HG02970 (cell line): ENCODE data around the gene YIPF7.

Experiments used
- ATAC-seq: cut with Tn5 transposase; IDR thresholded peaks from one replicate; pipeline ENCODE4 v1.9.1; 2021; ENCODE audit warnings: mild to moderate bottlenecking, moderate library complexity, moderate number of reproducible peaks; ENCODE audit not compliant: unreplicated experiment, low FRiP score

Gene YIPF7

GRCh38 chr4:44651425-44651824, at the start of gene YIPF7:
YIPF7 (minus strand) TSS chr4:44651625; CDS start chr4:44650100, 1,525 bp downstream.
- ATAC-seq, result no peak

GRCh38 chr4:44701037-44701436, 49.6 kb upstream of the YIPF7 start:
- ATAC-seq, result no peak

GRCh38 chr4:44700427-44700826, 49.0 kb upstream of the YIPF7 start:
- no peak for ATAC-seq

GRCh38 chr4:44684648-44685047, 33.2 kb upstream of the YIPF7 start:
- no peak for ATAC-seq

- ATAC-seq, result peak; percentile 5
Observed at GRCh38 chr4:44679060-44679459, 27.6 kb upstream of the YIPF7 start.

- peak; percentile 98 for ATAC-seq
Observed at GRCh38 chr4:44678094-44679041, 26.9 kb upstream of the YIPF7 start, which contains the start of gene GUF1. GUF1 (plus strand) TSS chr4:44678420; CDS start chr4:44678623, 203 bp downstream.

GRCh38 chr4:44675366-44675765, 23.9 kb upstream of the YIPF7 start:
- ATAC-seq, result no peak

- ATAC-seq, result no peak
Observed at GRCh38 chr4:44674471-44674870, 23.0 kb upstream of the YIPF7 start.

GRCh38 chr4:44671636-44672035, 20.2 kb upstream of the YIPF7 start:
- no peak for ATAC-seq

- no peak for ATAC-seq
Observed at GRCh38 chr4:44670506-44671199, 19.2 kb upstream of the YIPF7 start.

- ATAC-seq, result no peak
Observed at GRCh38 chr4:44668526-44668925, 17.1 kb upstream of the YIPF7 start.

GRCh38 chr4:44663539-44664263, 12.3 kb upstream of the YIPF7 start:
- no peak for ATAC-seq

- ATAC-seq, result no peak
Observed at GRCh38 chr4:44662623-44663005, 11.2 kb upstream of the YIPF7 start.

- ATAC-seq, result no peak
Observed at GRCh38 chr4:44661940-44662622, 10.7 kb upstream of the YIPF7 start.

GRCh38 chr4:44660396-44660795, 9.0 kb upstream of the YIPF7 start:
- ATAC-seq, result no peak

GRCh38 chr4:44652002-44652401, 577 bp upstream of the YIPF7 start:
- no peak for ATAC-seq

- ATAC-seq, result no peak
Observed at GRCh38 chr4:44646151-44646550, 5.3 kb downstream of the YIPF7 start.

GRCh38 chr4:44638091-44638490, 13.3 kb downstream of the YIPF7 start:
- ATAC-seq, result no peak

- no peak for ATAC-seq
Observed at GRCh38 chr4:44632733-44633132, 18.7 kb downstream of the YIPF7 start.

GRCh38 chr4:44632089-44632488, 19.3 kb downstream of the YIPF7 start:
- no peak for ATAC-seq
